ENCODE results near the gene MAK.
"Not testable (repeated sequence)": the region's sequence is repeated elsewhere in the genome, so short reads cannot be mapped to it uniquely, and the experiment has no call there.

The MAK gene

DNA sequence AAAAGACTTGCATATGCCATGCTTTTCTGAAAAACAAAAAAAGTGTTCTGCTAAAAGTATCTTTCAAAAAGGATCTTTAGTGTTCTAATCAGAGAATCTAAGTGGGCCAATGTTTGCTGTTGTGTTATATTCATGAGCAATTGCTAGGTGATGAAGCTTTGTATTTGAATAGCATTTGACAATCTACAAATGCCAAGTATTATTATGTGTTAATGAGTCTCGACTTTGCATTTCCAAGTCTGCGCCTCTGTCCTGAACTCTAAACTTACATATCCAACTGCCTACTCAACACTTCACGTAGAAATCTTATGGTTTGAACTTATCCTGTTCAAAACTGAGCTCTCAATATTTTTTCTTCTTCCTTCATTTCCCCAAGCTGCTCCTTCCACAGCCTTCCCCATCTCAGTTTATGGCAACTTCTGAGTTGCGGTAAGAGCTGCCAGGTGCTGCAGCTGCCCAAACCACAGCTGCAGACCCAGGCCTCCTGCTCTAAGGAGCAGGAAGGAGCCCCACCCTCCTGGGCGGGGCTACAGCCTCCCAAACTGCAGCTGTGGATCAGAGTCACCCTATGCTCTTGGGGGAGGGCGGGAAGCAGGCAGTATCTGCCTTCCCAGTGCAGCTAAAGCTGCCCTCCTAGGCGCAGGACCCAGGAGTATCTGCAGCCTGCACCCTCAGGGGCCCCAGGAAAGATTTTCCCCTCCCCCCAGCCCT, 16.7 kb upstream of the MAK start:
- H3K23ac ChIP-seq (ENCODE audit: low read length in 2 of 2): no peak overlapping the region
- H3K27ac ChIP-seq (ENCODE audit: low read length, poor library complexity, severe bottlenecking): no peak overlapping the region
- H3K9ac ChIP-seq (ENCODE audit: low read length): no peak overlapping the region
- H2AFZ ChIP-seq (ENCODE audit: low read depth, low read length): no peak overlapping the region
- H2AK5ac ChIP-seq (ENCODE audit: low read length, severe bottlenecking): no peak overlapping the region
- no peak overlapping the region for H3K18ac ChIP-seq (ENCODE audit: low read depth in 1 of 2, low read length in 2 of 2)
- no peak overlapping the region for H3K4me3 ChIP-seq (ENCODE audit: insufficient read depth in 1 of 2, low read depth in 1 of 2, low read length in 2 of 2)
- H3K27me3 ChIP-seq (ENCODE audit: control insufficient read depth in 1 of 2, insufficient read depth in 1 of 2, low read length in 2 of 2): no peaks in the 10 kb centered on the region
- no peak for DNase-seq
- 75% methylated on average over 7 of the region's 7 CpGs for WGBS
- H4K91ac ChIP-seq (ENCODE audit: low read length): no peak overlapping the region
- H3K4me2 ChIP-seq (ENCODE audit: low read length, poor library complexity, severe bottlenecking): no peak overlapping the region
- no peak overlapping the region for H2BK5ac ChIP-seq (ENCODE audit: low read depth, low read length, poor library complexity, severe bottlenecking)
- no peaks in the 10 kb centered on the region for H3K79me1 ChIP-seq (replicated peaks; ENCODE audit: low read length, poor library complexity, severe bottlenecking)
- no peak overlapping the region for H2BK12ac ChIP-seq (ENCODE audit: low read length in 2 of 2)
- peaks cover 5% of the 10 kb centered on the region for H3K9me3 ChIP-seq (ENCODE audit: control insufficient read depth, low read length)
- H3K4ac ChIP-seq (ENCODE audit: low read depth in 1 of 2, low read length in 2 of 2): no peak overlapping the region
- no peak overlapping the region for H2BK120ac ChIP-seq (ENCODE audit: low read depth, low read length)
- H3K36me3 ChIP-seq (ENCODE audit: control insufficient read depth in 1 of 2, insufficient read depth in 2 of 2, low read depth in 1 of 2, low read length in 2 of 2): no peaks in the 10 kb centered on the region
- no peaks in the 10 kb centered on the region for H3K4me1 ChIP-seq (ENCODE audit: control insufficient read depth, insufficient read depth, low read depth, low read length)
- no peak overlapping the region for H4K8ac ChIP-seq (ENCODE audit: low read length)
- no peak overlapping the region for H3K14ac ChIP-seq (ENCODE audit: low read length in 2 of 2)
- no peak overlapping the region for H2BK15ac ChIP-seq (ENCODE audit: low read depth, poor library complexity, severe bottlenecking)

DNA sequence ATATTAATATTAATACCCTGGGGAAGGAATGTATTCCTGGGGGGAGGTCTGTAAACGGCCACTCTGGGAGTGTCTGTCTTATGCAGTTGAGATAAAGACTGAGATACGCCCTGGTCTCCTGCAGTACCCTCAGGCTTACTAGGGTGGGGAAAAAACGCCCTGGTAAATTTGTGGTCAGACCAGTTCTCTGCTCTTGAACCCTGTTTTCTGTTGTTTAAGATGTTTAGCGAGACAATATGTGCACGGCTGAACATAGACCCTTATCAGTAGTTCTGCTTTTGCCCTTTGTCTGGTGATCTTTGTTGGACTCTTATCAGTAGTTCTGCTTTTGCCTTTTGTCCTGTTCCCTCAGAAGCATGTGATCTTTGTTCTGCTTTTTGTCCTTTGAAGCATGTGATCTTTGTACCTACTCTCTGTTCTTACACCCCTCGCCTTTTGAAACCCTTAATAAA, 15.5 kb upstream of the MAK start:
- not testable (repeated sequence) for H3K4me2 ChIP-seq (ENCODE audit: low read length, poor library complexity, severe bottlenecking); H4K8ac ChIP-seq (ENCODE audit: low read length); H2BK12ac ChIP-seq (ENCODE audit: low read length in 2 of 2); H2AFZ ChIP-seq (ENCODE audit: low read depth, low read length); H4K91ac ChIP-seq (ENCODE audit: low read length); H2BK5ac ChIP-seq (ENCODE audit: low read depth, low read length, poor library complexity, severe bottlenecking); H3K4me3 ChIP-seq (ENCODE audit: insufficient read depth in 1 of 2, low read depth in 1 of 2, low read length in 2 of 2); H3K36me3 ChIP-seq (ENCODE audit: control insufficient read depth in 1 of 2, insufficient read depth in 2 of 2, low read depth in 1 of 2, low read length in 2 of 2); H3K27ac ChIP-seq (ENCODE audit: low read length, poor library complexity, severe bottlenecking); H3K14ac ChIP-seq (ENCODE audit: low read length in 2 of 2); H2BK120ac ChIP-seq (ENCODE audit: low read depth, low read length); H3K18ac ChIP-seq (ENCODE audit: low read depth in 1 of 2, low read length in 2 of 2); H3K79me1 ChIP-seq (replicated peaks; ENCODE audit: low read length, poor library complexity, severe bottlenecking); H3K27me3 ChIP-seq (ENCODE audit: control insufficient read depth in 1 of 2, insufficient read depth in 1 of 2, low read length in 2 of 2); H3K4ac ChIP-seq (ENCODE audit: low read depth in 1 of 2, low read length in 2 of 2); H2AK5ac ChIP-seq (ENCODE audit: low read length, severe bottlenecking); DNase-seq; H3K9me3 ChIP-seq (ENCODE audit: control insufficient read depth, low read length); H3K4me1 ChIP-seq (ENCODE audit: control insufficient read depth, insufficient read depth, low read depth, low read length); H3K23ac ChIP-seq (ENCODE audit: low read length in 2 of 2); H3K9ac ChIP-seq (ENCODE audit: low read length); H2BK15ac ChIP-seq (ENCODE audit: low read depth, poor library complexity, severe bottlenecking)
- WGBS: 78% methylated on average over 6 of the region's 6 CpGs

GRCh38 chr6:10852361-10852960, 14.1 kb upstream of the MAK start:
- H2BK12ac ChIP-seq (ENCODE audit: low read length in 2 of 2): no peak overlapping the region
- H3K27ac ChIP-seq (ENCODE audit: low read length, poor library complexity, severe bottlenecking): no peak overlapping the region
- no peak overlapping the region for H3K23ac ChIP-seq (ENCODE audit: low read length in 2 of 2)
- H4K91ac ChIP-seq (ENCODE audit: low read length): no peak overlapping the region
- H3K4me1 ChIP-seq (ENCODE audit: control insufficient read depth, insufficient read depth, low read depth, low read length): no peaks in the 10 kb centered on the region
- H3K4me2 ChIP-seq (ENCODE audit: low read length, poor library complexity, severe bottlenecking): no peak overlapping the region
- WGBS: 70% methylated on average over 11 of the region's 11 CpGs
- H2AFZ ChIP-seq (ENCODE audit: low read depth, low read length): no peak overlapping the region
- no peak overlapping the region for H2BK15ac ChIP-seq (ENCODE audit: low read depth, poor library complexity, severe bottlenecking)
- no peaks in the 10 kb centered on the region for H3K36me3 ChIP-seq (ENCODE audit: control insufficient read depth in 1 of 2, insufficient read depth in 2 of 2, low read depth in 1 of 2, low read length in 2 of 2)
- H4K8ac ChIP-seq (ENCODE audit: low read length): no peak overlapping the region
- H3K4me3 ChIP-seq (ENCODE audit: insufficient read depth in 1 of 2, low read depth in 1 of 2, low read length in 2 of 2): no peak overlapping the region
- no peak for DNase-seq
- no peak overlapping the region for H3K4ac ChIP-seq (ENCODE audit: low read depth in 1 of 2, low read length in 2 of 2)
- no peak overlapping the region for H3K18ac ChIP-seq (ENCODE audit: low read depth in 1 of 2, low read length in 2 of 2)
- no peak overlapping the region for H2AK5ac ChIP-seq (ENCODE audit: low read length, severe bottlenecking)
- no peaks in the 10 kb centered on the region for H3K79me1 ChIP-seq (replicated peaks; ENCODE audit: low read length, poor library complexity, severe bottlenecking)
- no peak overlapping the region for H3K9ac ChIP-seq (ENCODE audit: low read length)
- no peak overlapping the region for H3K14ac ChIP-seq (ENCODE audit: low read length in 2 of 2)
- no peak overlapping the region for H2BK5ac ChIP-seq (ENCODE audit: low read depth, low read length, poor library complexity, severe bottlenecking)
- H3K27me3 ChIP-seq (ENCODE audit: control insufficient read depth in 1 of 2, insufficient read depth in 1 of 2, low read length in 2 of 2): no peaks in the 10 kb centered on the region
- peaks cover 5% of the 10 kb centered on the region for H3K9me3 ChIP-seq (ENCODE audit: control insufficient read depth, low read length)
- H2BK120ac ChIP-seq (ENCODE audit: low read depth, low read length): no peak overlapping the region

GRCh38 chr6:10850728-10851127, 12.4 kb upstream of the MAK start:
- no peak overlapping the region for H2AFZ ChIP-seq (ENCODE audit: low read depth, low read length)
- no peak overlapping the region for H3K4me3 ChIP-seq (ENCODE audit: insufficient read depth in 1 of 2, low read depth in 1 of 2, low read length in 2 of 2)
- H2BK5ac ChIP-seq (ENCODE audit: low read depth, low read length, poor library complexity, severe bottlenecking): no peak overlapping the region
- H3K14ac ChIP-seq (ENCODE audit: low read length in 2 of 2): no peak overlapping the region
- no peak overlapping the region for H3K9ac ChIP-seq (ENCODE audit: low read length)
- H3K18ac ChIP-seq (ENCODE audit: low read depth in 1 of 2, low read length in 2 of 2): no peak overlapping the region
- H3K23ac ChIP-seq (ENCODE audit: low read length in 2 of 2): no peak overlapping the region
- no peaks in the 10 kb centered on the region for H3K36me3 ChIP-seq (ENCODE audit: control insufficient read depth in 1 of 2, insufficient read depth in 2 of 2, low read depth in 1 of 2, low read length in 2 of 2)
- H3K79me1 ChIP-seq (replicated peaks; ENCODE audit: low read length, poor library complexity, severe bottlenecking): no peaks in the 10 kb centered on the region
- WGBS: 88% methylated on average over 5 of the region's 7 CpGs
- no peak overlapping the region for H2AK5ac ChIP-seq (ENCODE audit: low read length, severe bottlenecking)
- peaks cover 0 to under 1% of the 10 kb centered on the region in 2 experiments for H3K27me3 ChIP-seq (ENCODE audit: control insufficient read depth in 1 of 2, insufficient read depth in 1 of 2, low read length in 2 of 2)
- no peak overlapping the region for H3K4me2 ChIP-seq (ENCODE audit: low read length, poor library complexity, severe bottlenecking)
- DNase-seq: no peak
- H4K91ac ChIP-seq (ENCODE audit: low read length): no peak overlapping the region
- H3K27ac ChIP-seq (ENCODE audit: low read length, poor library complexity, severe bottlenecking): no peak overlapping the region
- peaks cover 5% of the 10 kb centered on the region for H3K9me3 ChIP-seq (ENCODE audit: control insufficient read depth, low read length)
- H2BK15ac ChIP-seq (ENCODE audit: low read depth, poor library complexity, severe bottlenecking): no peak overlapping the region
- H2BK12ac ChIP-seq (ENCODE audit: low read length in 2 of 2): no peak overlapping the region
- no peak overlapping the region for H2BK120ac ChIP-seq (ENCODE audit: low read depth, low read length)
- no peak overlapping the region for H4K8ac ChIP-seq (ENCODE audit: low read length)
- H3K4me1 ChIP-seq (ENCODE audit: control insufficient read depth, insufficient read depth, low read depth, low read length): no peaks in the 10 kb centered on the region
- no peak overlapping the region for H3K4ac ChIP-seq (ENCODE audit: low read depth in 1 of 2, low read length in 2 of 2)

All from mesenchymal stem cell (in vitro differentiated cells and primary cell).